GM19438 (cell line): ENCODE measurements around the gene SNX9.

Experiments
- ATAC-seq: cut with Tn5 transposase; IDR thresholded peaks from one replicate; pipeline ENCODE4 v1.9.1; 2021; ENCODE audit warnings: low read depth; ENCODE audit not compliant: unreplicated experiment

SNX9 gene

GRCh38 chr6:157985378-157986155 lies 162.5 kb downstream of the SNX9 start:
- ATAC-seq: no peak

- ATAC-seq: no peak
These were observed 165.0 kb downstream of the SNX9 start for GRCh38 chr6:157987788-157988699.

DNA sequence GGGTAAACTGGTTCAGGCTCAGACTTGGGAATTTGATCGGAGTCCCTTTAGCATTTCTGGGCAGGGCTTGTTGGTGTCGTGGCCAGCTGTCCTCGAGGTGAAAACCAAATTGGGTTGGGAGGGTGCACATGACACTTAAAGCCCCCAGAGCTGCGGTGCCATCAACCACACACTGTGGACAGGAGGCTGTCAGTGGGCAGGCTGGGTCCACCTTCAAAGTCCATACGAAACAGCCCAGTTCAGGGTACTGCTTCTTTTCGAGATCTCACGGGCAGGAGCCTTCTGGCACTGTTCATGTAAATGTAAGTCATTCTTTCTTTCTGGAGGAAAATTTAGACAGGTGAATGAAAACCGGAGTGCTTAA lies 165.6 kb downstream of the SNX9 start:
- ATAC-seq: no peak

GRCh38 chr6:157989541-157990289 lies 166.7 kb downstream of the SNX9 start:
- ATAC-seq: peak; percentile 18

DNA sequence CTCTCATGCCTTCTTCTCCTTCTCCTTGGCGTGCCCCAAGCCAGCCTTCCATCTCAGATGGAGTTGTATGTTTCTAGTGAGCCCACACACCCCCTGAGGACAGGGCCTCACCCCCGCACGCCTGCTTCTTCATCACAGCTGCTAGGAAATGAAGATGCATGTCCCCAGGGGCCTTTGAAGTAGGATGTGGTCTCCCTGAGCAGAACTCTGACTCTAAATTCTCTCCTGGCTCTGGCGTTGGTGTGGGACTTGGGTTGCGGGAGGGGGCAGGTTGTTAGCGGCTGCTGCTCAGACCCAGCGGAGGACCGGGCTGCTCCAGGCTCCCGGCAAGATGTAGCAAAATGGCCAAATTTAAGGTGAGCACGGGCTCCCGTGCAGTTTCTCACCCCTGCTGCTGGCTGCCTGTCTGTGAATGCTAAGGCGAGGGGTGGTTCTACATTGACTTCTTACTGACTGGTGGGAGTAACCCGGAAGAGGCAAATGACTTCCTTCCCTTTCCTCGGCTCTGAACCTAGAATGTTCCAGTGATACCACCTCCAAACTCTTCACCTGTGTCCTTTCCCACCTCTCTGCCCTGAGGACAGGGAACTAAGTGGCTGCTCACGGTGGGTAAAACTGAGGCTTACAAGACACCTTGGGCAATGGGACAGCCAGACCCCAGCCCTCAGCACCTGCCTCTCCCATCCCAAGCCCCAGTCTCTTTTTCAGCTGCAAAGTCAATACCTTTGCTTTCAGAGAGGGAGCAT lies 167.4 kb downstream of the SNX9 start:
- peak; percentile 63 for ATAC-seq

DNA sequence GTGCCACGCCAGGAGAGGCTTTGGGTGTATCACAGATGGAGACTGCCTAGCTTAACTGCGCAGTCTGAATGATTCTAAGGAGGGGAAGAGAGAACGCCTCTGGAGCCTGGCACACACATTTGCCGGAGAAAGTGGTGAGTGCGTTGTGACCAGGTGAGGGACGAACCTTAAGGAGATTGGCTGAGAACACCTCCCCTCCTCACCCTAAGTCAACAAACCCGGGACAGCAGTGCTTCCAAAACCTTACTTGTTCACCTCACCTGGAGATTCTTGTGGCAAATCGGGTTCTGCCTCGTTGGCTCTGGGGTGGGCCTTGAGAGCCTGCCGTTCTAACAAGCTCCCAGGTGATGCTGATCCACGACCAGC lies 168.0 kb downstream of the SNX9 start:
- ATAC-seq: no peak

DNA sequence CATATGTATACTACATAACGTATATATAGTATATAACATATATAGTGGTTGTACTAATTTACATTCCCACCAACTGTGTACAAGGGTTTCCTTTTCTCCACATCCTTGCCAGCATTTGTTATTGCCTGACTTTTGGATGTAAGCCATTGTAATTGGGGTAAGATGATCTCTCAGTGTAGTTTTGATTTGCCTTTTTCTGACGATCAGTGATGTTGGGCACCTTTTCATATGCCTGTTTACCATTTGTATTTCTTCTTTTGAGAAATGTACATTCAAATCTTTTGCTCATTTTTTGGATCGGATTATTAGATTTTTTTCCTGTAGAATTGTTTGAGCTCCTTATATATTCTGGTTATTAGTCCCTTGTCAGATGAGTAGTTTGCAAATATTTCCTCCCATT lies 170.0 kb downstream of the SNX9 start:
- no peak for ATAC-seq

DNA sequence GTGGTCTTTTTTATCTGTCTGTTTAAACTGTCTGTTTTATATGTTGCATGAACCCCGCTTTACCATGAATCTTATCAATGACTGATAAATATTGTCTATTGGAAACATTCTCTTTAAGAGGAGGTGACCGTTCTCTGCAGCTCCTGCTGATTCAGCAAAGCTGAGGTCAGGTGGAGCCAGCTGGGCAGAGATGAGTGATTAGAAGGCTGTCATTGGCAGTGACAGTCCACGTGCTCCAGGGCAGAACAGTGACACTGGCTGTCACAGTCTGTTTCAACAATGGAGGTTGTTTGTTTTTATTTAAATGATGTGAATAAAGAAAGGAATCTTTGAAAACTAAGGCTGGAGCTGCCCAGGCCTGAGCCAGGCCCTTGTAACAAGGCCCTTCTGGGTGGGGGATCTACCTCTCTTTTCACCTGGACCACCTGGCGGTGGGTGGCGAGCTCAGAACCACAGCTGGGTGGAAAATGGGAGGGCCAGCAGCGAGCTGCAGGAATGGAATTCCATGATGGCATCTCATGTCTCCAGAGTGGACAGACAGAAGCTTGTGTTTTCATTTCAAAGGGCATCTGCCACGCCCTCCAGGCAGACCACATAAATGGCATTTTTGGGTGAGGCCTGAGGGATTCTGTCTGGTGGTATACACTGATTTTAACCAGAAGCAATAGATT lies 171.2 kb downstream of the SNX9 start:
- ATAC-seq: no peak
